Osteocyte (in vitro differentiated cells): ENCODE data around the gene SOHLH1. TPM values are rescaled to one million over a fixed set of nuclear protein-coding genes. Genes with fewer than 3 reads are reported as not detected.

Source experiments
- DNase-seq: peaks from one replicate; pipeline ENCODE4 v3.0.0; 2021; ENCODE audit warnings: mixed read lengths; ENCODE audit not compliant: unreplicated experiment; ENCODE audit errors: extremely low spot score
- H3K27ac Mint-ChIP-seq: one replicate; pipeline ENCODE4 v1.8.0; 2021; ENCODE audit warnings: mild to moderate bottlenecking, mixed read lengths; ENCODE audit not compliant: unreplicated experiment
- H3K27me3 Mint-ChIP-seq: one replicate; pipeline ENCODE4 v1.8.0; 2021; ENCODE audit warnings: mixed read lengths; ENCODE audit not compliant: unreplicated experiment
- H3K36me3 Mint-ChIP-seq: one replicate; pipeline ENCODE4 v1.8.0; 2021; ENCODE audit warnings: mixed read lengths; ENCODE audit not compliant: unreplicated experiment
- H3K4me1 Mint-ChIP-seq: one replicate; pipeline ENCODE4 v1.8.0; 2021; ENCODE audit warnings: mixed read lengths; ENCODE audit not compliant: unreplicated experiment
- H3K4me3 Mint-ChIP-seq: one replicate; pipeline ENCODE4 v1.8.0; 2021; ENCODE audit warnings: mild to moderate bottlenecking, moderate library complexity, mixed read lengths; ENCODE audit not compliant: unreplicated experiment
- H3K9me3 Mint-ChIP-seq: one replicate; pipeline ENCODE4 v1.8.0; 2021; ENCODE audit warnings: mixed read lengths; ENCODE audit not compliant: unreplicated experiment
- total RNA-seq: library from RNA; stranded (reverse); gene quantifications from 2 replicates; pipeline ENCODE4 v1.2.1, GENCODE V29; 2021
- TF ChIP-seq, protein P1 (sequence below): fragments of 200-600 bp; sonication (generic); IDR thresholded peaks from 2 replicates; pipeline ENCODE4 v1.5.0; 2021; ENCODE audit warnings: antibody characterized with exemption, mild to moderate bottlenecking, moderate library complexity

The SOHLH1 gene
- total RNA-seq, 1 donor from 2014 or later: not detected

DNA sequence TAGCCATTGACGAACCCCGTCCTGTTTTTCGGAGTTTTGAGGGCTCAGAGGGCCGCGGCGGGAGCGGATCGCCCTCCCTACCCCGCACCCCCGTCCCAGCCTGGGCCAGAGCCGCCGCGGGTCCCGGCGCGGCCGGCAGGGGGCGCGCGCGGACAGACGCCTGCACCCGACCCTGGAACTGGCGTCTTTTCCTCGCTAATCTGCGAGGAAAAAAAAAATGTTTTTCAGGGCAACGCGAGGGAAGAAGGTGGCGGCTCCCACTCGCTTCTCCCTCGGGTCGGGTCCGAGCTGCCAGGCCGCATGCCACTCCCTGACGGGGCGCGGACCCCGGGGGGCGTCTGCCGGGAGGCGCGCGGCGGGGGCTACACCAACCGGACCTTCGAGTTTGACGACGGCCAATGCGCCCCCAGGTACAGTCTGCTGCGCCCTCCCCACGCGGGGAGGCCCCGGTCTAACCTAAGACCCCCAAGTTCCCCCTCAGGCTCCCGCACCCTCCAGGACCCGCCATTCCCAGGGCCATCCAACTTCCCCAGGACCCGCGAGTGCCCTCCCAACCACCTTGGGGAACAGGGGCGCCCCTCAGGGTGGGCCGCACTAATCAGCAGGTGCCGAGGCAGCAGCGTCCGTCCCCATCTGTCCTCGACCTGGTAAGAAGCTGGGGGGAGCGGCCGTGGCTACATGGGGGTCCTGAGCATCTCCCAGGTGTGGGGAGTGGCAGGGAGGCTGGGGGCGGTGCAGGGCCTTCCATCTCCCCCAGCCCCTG, 2.9 kb upstream of the SOHLH1 start, which contains the start of gene KCNT1:
TSS of gene KCNT1 (plus strand) at position 227 of the 763 bp plus-strand sequence. CDS start at position 301, 74 bp downstream.
- H3K36me3 Mint-ChIP-seq: no peaks in the 10 kb centered on the region
- H3K4me3 Mint-ChIP-seq: no peak within 1 kb of the TSS
- no peaks in the 10 kb centered on the region for H3K27me3 Mint-ChIP-seq
- peak; percentile 89 for DNase-seq
- TF ChIP-seq, protein P1, sequence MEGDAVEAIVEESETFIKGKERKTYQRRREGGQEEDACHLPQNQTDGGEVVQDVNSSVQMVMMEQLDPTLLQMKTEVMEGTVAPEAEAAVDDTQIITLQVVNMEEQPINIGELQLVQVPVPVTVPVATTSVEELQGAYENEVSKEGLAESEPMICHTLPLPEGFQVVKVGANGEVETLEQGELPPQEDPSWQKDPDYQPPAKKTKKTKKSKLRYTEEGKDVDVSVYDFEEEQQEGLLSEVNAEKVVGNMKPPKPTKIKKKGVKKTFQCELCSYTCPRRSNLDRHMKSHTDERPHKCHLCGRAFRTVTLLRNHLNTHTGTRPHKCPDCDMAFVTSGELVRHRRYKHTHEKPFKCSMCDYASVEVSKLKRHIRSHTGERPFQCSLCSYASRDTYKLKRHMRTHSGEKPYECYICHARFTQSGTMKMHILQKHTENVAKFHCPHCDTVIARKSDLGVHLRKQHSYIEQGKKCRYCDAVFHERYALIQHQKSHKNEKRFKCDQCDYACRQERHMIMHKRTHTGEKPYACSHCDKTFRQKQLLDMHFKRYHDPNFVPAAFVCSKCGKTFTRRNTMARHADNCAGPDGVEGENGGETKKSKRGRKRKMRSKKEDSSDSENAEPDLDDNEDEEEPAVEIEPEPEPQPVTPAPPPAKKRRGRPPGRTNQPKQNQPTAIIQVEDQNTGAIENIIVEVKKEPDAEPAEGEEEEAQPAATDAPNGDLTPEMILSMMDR: peak; percentile 94
- no peaks in the 10 kb centered on the region for H3K4me1 Mint-ChIP-seq
- H3K27ac Mint-ChIP-seq: no peak within 1 kb of the TSS
- H3K9me3 Mint-ChIP-seq: no peaks in the 10 kb centered on the region

GRCh38 chr9:135701067-135701958, 2.0 kb upstream of the SOHLH1 start:
- H3K9me3 Mint-ChIP-seq: no peaks in the 10 kb centered on the region
- no peak overlapping the region for H3K27ac Mint-ChIP-seq
- H3K27me3 Mint-ChIP-seq: no peaks in the 10 kb centered on the region
- H3K36me3 Mint-ChIP-seq: no peaks in the 10 kb centered on the region
- TF ChIP-seq, protein P1: no peak
- no peaks in the 10 kb centered on the region for H3K4me1 Mint-ChIP-seq
- H3K4me3 Mint-ChIP-seq: no peak overlapping the region
- no peak for DNase-seq

DNA sequence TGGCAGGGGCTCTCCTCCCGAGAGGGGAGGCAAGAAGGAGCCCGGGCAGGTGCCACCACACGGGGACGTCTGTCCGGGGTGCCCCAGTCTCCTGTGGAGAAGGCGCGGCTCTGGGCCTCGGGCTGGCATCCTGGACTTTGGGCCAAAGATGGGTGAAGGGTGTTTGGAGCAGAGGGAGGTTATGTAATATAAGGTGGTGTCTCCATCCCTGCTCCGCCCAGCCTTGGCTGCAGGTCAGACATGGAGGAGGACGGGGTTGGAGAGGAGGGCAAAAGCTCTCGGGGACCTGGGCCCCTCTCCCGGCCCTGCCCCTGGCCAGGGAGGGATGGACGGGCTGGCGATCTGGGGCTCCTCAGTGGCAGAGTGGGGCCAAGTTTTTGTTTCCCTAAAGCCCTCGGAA, 1.2 kb upstream of the SOHLH1 start:
- no peaks in the 10 kb centered on the region for H3K36me3 Mint-ChIP-seq
- DNase-seq: no peak
- H3K4me3 Mint-ChIP-seq: no peak overlapping the region
- no peaks in the 10 kb centered on the region for H3K9me3 Mint-ChIP-seq
- H3K27me3 Mint-ChIP-seq: no peaks in the 10 kb centered on the region
- H3K27ac Mint-ChIP-seq: no peak overlapping the region
- TF ChIP-seq, protein P1: no peak
- H3K4me1 Mint-ChIP-seq: no peaks in the 10 kb centered on the region

- DNase-seq: no peak
- Mint-ChIP-seq H3K27me3 (no peaks in the 10 kb centered on the region), H3K4me1 (no peaks in the 10 kb centered on the region), H3K27ac (no peak overlapping the region), H3K9me3 (no peaks in the 10 kb centered on the region), H3K4me3 (no peak overlapping the region), H3K36me3 (no peaks in the 10 kb centered on the region)
- TF ChIP-seq, protein P1: no peak
Observed at GRCh38 chr9:135698767-135699166, 514 bp downstream of the SOHLH1 start.

DNA sequence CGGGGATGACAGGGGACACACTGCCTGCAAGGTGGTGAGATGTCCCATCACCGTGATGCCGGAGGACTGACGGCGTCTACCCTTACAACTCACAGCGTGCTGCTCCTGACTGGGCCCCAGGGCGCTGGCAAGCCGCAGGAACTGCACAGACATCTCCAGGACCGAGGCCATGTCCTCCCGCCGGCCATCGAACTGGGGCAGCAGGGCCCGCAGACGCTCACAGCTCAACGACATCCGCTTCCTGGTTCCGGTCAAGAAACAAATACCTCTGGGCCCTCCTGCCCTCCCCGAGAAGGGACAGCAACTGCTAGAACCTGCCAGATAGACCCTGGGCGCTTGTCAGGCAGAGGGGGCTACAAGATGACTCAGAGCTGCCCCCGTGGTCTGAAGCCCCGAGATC, 1.0 kb downstream of the SOHLH1 start:
- no peaks in the 10 kb centered on the region for H3K27me3 Mint-ChIP-seq
- no peaks in the 10 kb centered on the region for H3K36me3 Mint-ChIP-seq
- no peak overlapping the region for H3K4me3 Mint-ChIP-seq
- H3K27ac Mint-ChIP-seq: no peak overlapping the region
- DNase-seq: no peak
- H3K4me1 Mint-ChIP-seq: no peaks in the 10 kb centered on the region
- no peaks in the 10 kb centered on the region for H3K9me3 Mint-ChIP-seq
- TF ChIP-seq, protein P1: no peak
